Forelimb muscle (tissue), 1 donor: ENCODE data around the gene PYDC1. TPM values are rescaled to one million over a fixed set of nuclear protein-coding genes. Genes with fewer than 3 reads are reported as not detected.
"Not testable (repeated sequence)": the region's sequence is repeated elsewhere in the genome, so short reads cannot be mapped to it uniquely, and the experiment has no call there.

Experiments used
- DNase-seq: peaks from one replicate; pipeline ENCODE4 v3.0.0-alpha.2; 2013; ENCODE audit warnings: low read depth
- polyA plus RNA-seq: library from polyadenylated mRNA; unstranded; fragments of 120-200 nt; gene quantifications from one replicate; pipeline ENCODE4 v1.2.1, GENCODE V29; 2013; ENCODE audit not compliant: insufficient read length

PYDC1 gene
- polyA plus RNA-seq, 1 donor = 2.1 TPM

DNA sequence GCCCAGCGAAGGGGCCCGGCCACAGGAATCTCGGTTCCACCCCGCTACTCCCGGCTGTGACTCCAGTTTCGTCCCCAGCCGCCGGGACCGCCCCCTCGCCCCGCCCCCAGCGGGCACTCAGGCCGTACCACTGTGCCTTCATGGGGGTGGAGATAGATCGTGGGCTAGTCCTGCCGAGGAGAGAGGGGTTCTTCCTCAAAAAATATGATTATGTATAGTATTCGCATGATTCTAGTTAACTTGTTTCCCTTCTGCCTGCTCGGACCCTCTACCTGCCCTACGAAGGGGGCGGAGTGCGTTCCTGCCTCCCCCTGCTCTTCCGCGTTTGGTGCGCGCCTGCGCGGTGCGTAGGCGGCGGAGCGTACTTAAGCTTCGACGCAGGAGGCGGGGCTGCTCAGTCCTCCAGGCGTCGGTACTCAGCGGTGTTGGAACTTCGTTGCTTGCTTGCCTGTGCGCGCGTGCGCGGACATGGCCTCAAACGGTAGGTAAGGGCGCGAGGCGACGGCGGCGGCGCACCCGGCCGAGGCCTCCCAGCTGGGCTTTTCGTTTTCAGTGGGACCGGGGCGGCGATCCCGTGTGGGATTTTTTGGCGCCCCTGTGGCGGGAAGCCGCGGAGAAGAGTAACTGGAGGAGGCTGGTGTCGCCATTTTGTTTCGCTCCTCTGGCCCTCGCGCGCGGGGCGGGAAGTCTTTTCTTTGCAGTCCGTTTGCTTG lies 37.0 kb downstream of the PYDC1 start, which contains the start of gene FUS:
Gene FUS, plus strand, starts transcription at position 393 of the 713 bp plus-strand sequence. Its CDS starts 76 bp downstream, at position 469.
- DNase-seq = peak; percentile 88

DNA sequence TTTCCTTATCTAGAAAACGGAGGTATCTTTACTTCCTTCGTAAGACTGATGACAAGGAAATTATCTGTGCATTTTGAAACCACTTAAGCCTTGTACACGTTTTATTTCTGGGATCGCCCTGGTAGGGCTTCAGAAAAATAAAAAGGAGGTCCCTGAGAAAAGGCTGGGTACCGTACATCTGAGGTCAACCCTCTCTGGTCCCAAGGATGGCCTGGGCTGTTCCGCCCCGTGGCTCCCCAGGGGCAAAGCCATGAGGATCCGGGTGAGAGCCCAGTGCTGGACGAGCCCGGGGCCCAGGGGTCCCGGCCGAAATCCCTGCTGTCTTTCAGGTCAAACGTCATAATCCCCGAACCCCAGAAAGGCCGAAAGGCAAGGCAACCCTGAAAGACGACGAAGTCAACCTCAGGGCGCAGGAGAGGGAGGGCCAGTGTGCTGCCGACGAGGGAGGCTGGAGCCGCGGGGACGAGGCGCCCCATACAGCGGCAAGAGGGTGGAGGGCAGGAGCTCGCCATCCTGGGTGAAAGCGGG lies 37.7 kb downstream of the PYDC1 start:
- no peak for DNase-seq

DNA sequence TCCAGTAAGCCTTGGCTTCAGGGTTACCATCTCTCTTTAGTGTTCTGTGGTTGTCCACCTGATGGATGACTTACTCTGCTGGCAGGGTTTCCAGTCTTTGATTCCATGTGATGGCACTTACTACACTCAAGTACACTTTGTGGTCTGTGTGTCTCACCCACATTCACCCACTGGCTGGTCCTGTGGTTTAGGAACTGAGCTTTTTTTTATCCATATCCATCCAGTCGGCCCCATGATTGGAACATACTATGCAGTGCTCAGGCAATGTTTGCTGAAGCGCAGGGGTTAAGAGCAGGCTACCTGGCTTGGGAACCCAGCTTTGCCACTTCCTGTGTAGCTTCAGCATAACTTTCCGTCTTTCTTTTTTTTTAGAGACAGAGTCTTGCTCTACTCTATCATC lies 39.8 kb downstream of the PYDC1 start:
- DNase-seq = no peak

DNA sequence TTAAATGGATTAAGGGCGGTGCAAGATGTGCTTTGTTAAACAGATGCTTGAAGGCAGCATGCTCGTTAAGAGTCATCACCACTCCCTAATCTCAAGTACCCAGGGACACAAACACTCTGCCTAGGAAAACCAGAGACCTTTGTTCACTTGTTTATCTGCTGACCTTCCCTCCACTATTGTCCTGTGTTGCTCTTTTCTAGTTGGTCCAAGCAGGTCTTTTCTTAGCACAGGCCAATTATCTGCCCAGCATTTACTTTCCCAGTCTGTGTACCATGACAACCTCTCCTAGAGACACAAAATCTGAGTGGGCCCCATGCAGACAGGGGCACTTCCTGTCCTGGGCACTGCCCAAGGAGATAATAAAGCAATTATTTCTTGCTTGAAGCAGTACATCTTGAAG lies 46.9 kb downstream of the PYDC1 start:
- not testable (repeated sequence) for DNase-seq

DNA sequence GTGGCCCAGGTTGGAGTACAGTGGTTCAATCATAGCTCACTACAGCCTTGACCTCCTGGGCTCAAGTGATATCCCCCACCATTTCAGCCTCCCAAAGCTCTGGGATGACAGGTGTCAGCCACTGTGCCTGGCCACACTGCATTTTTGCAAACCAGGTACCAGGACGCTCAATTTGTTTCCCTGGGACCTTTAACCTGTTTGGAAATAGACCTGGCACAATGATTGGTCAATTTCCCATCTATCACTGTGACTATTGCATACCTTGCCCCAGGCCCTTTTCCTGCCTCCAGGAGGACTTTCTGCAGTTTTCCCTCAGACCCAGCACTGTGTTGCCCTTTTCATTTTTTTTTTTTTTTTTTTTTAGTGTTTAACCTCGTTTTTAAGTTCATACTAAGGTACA lies 48.1 kb downstream of the PYDC1 start:
- DNase-seq = no peak

DNA sequence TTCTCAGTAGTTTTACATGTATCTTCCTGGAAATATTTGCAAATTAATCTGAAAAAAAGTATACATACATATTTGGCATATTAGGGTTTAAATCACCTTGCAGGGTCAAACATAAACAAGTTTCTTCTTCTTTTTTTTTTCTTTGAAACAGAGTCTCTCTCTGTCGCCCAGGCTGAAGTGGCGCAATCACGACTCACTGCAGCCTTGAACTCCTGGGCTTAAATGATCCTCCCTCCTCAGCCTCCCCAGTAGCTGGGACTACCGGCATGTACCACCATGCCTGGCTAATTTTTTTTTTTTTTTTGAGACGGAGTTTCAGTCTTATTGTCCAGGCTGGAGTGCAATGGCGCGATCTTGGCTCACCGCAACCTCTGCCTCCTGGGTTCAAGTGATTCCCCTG lies 49.6 kb downstream of the PYDC1 start:
- no peak for DNase-seq

Other genes starting within 250 kb of the PYDC1 start
- gene HSD3B7, start 231.9 kb downstream of the PYDC1 start, polyA plus RNA-seq = 8.9 TPM
- 1.9 TPM for gene STX1B, start 206.5 kb downstream of the PYDC1 start, polyA plus RNA-seq
- 43.0 TPM for gene STX4, start 183.6 kb downstream of the PYDC1 start, polyA plus RNA-seq
- 8.7 TPM for gene ZNF668, start 142.9 kb downstream of the PYDC1 start, polyA plus RNA-seq
- gene ZNF646, start 142.7 kb downstream of the PYDC1 start, polyA plus RNA-seq = 10.0 TPM
- gene PRSS53, start 128.2 kb downstream of the PYDC1 start, polyA plus RNA-seq = 4.9 TPM
- gene VKORC1, start 122.3 kb downstream of the PYDC1 start, polyA plus RNA-seq = 61.3 TPM
- gene BCKDK, start 108.7 kb downstream of the PYDC1 start, polyA plus RNA-seq = 25.2 TPM
- 54.9 TPM for gene KAT8, start 99.5 kb downstream of the PYDC1 start, polyA plus RNA-seq
- gene PRSS8, start 81.4 kb downstream of the PYDC1 start, polyA plus RNA-seq = 0.09 TPM
- gene PRSS36, start 67.1 kb downstream of the PYDC1 start, polyA plus RNA-seq = 1.0 TPM
- gene FUS, start 37.0 kb downstream of the PYDC1 start, polyA plus RNA-seq = 351 TPM
- 4.8 TPM for gene PYCARD, start 14.4 kb downstream of the PYDC1 start, polyA plus RNA-seq
- 82.7 TPM for gene TRIM72, start 3.0 kb downstream of the PYDC1 start, polyA plus RNA-seq
- gene ITGAM, start 42.8 kb upstream of the PYDC1 start, polyA plus RNA-seq = 3.2 TPM
- 0.81 TPM for gene ITGAX, start 138.0 kb upstream of the PYDC1 start, polyA plus RNA-seq
- gene ITGAD, start 176.2 kb upstream of the PYDC1 start, polyA plus RNA-seq = 0.78 TPM
- 334 TPM for gene COX6A2, start 211.2 kb upstream of the PYDC1 start, polyA plus RNA-seq
- 2.4 TPM for gene ZNF843, start 225.7 kb upstream of the PYDC1 start, polyA plus RNA-seq
- gene ARMC5, start 242.4 kb upstream of the PYDC1 start, polyA plus RNA-seq = 8.2 TPM